Thoracic aorta (tissue), 2 donors: ENCODE data around the gene USP15. TPM values are rescaled to one million over a fixed set of nuclear protein-coding genes. Genes with fewer than 3 reads are reported as not detected.

Source experiments
- total RNA-seq, 2 donors: library from RNA; depleted of rRNA; stranded (reverse); fragments of >200 nt; gene quantifications; one replicate each; pipeline versions ENCODE4 v1.1.0 to v1.2.3, GENCODE V29; 2016

USP15 gene
- total RNA-seq, 2 donors from 2014 or later: 39.5 to 128 TPM

Other genes starting within 250 kb of the USP15 start
- gene MON2, start 206.4 kb downstream of the USP15 start, total RNA-seq: 100 to 1,000 TPM in 1 of 2 donors, 10 to 100 TPM in 1; 73.0 to 154 TPM